Kidney (tissue), 14 donors: ENCODE results near the gene PHOSPHO2. TPM values are rescaled to one million over a fixed set of nuclear protein-coding genes. Genes with fewer than 3 reads are reported as not detected.

Experiments used
- DNase-seq, 5 donors: peaks; one replicate each; pipeline ENCODE4 v3.0.0-alpha.2; 2013 to 2020
- FAIRE-seq: peaks from 2 replicates; lab custom pipeline; 2012; peaks lifted over from hg19 to GRCh38; lab: Jason Lieb, UNC
- H3K27ac ChIP-seq, 2 donors: one replicate each; pipeline ENCODE4 v1.7.0; 2013; ENCODE audit warnings: low read depth in 2 of 2, low read length in 2 of 2, inconsistent platforms in 1 of 2
- H3K27me3 ChIP-seq: one replicate; pipeline ENCODE4 v1.7.1; 2013; ENCODE audit warnings: low read length, inconsistent platforms; ENCODE audit not compliant: control insufficient read depth, insufficient read depth
- H3K36me3 ChIP-seq, 3 donors: one replicate each; pipeline versions ENCODE4 v1.7.0 to v1.7.1; 2013; ENCODE audit warnings: low read length in 3 of 3, control low read depth in 1 of 3, inconsistent platforms in 1 of 3; ENCODE audit not compliant: insufficient read depth in 3 of 3, control insufficient read depth in 2 of 3
- H3K4me1 ChIP-seq, 3 donors: one replicate each; pipeline versions ENCODE4 v1.7.0 to v1.7.1; 2013; ENCODE audit warnings: low read length in 3 of 3, inconsistent platforms in 1 of 3, low read depth in 1 of 3; ENCODE audit not compliant: control insufficient read depth in 2 of 3, insufficient read depth in 2 of 3
- H3K4me3 ChIP-seq, 3 donors: one replicate each; pipeline versions ENCODE4 v1.7.0 to v1.8.1; 2013; ENCODE audit warnings: low read length in 3 of 3, control low read depth in 1 of 3, inconsistent platforms in 1 of 3
- H3K9ac ChIP-seq, 3 donors: one replicate each; pipeline versions ENCODE4 v1.7.0 to v1.7.1; 2013; ENCODE audit warnings: low read length in 3 of 3, control low read depth in 1 of 3, inconsistent platforms in 1 of 3
- H3K9me3 ChIP-seq, 3 donors: one replicate each; pipeline versions ENCODE4 v1.7.0 to v1.7.1; 2013; ENCODE audit warnings: low read length in 3 of 3, control low read depth in 1 of 3, inconsistent platforms in 1 of 3; ENCODE audit not compliant: control insufficient read depth in 2 of 3, insufficient read depth in 1 of 3
- CTCF ChIP-seq: IDR thresholded peaks from 3 replicates; pipeline ENCODE4 v1.5.1; 2012; ENCODE audit warnings: mild to moderate bottlenecking, moderate library complexity, borderline replicate concordance; ENCODE audit not compliant: insufficient read depth; ENCODE audit errors: extremely low read depth
- intact Hi-C: fragments of 100-400 bp; cut with DNase I; formaldehyde crosslinking; loops from one replicate; pipeline ENCODE4 v1.11.1; 2022
- polyA plus RNA-seq: library from polyadenylated mRNA; stranded (reverse); fragments of 350-450 nt; fragmentation: Illumina TruSeq; extraction: RNeasy Lipid Tissue Mini Kit (QIAGEN cat#74804); gene quantifications from one replicate; pipeline ENCODE4 v1.2.3, GENCODE V29; 2014; ENCODE audit warnings: low read depth, low replicate concordance; ENCODE audit not compliant: insufficient read depth
- total RNA-seq: library from RNA; stranded (reverse); fragmentation: NEBNext Ultra II Directional; extraction: Animal tissue kit (Norgen Biotek cat#: 25700); gene quantifications from one replicate; pipeline ENCODE4 v1.2.1, GENCODE V29; 2021
- donor health status: control.
- donor health status: control.
- donor health status: control.
- donor health status: control.
- donor health status: control.
- donor health status: DM: yes; HTN: yes; CAD: no.
- donor health status: Normal renal cell carcinoma (clear cell type).

PHOSPHO2 gene
- total and polyA plus RNA-seq, 2 donors from 2014 or later, result 4.5 to 7.5 TPM

DNA sequence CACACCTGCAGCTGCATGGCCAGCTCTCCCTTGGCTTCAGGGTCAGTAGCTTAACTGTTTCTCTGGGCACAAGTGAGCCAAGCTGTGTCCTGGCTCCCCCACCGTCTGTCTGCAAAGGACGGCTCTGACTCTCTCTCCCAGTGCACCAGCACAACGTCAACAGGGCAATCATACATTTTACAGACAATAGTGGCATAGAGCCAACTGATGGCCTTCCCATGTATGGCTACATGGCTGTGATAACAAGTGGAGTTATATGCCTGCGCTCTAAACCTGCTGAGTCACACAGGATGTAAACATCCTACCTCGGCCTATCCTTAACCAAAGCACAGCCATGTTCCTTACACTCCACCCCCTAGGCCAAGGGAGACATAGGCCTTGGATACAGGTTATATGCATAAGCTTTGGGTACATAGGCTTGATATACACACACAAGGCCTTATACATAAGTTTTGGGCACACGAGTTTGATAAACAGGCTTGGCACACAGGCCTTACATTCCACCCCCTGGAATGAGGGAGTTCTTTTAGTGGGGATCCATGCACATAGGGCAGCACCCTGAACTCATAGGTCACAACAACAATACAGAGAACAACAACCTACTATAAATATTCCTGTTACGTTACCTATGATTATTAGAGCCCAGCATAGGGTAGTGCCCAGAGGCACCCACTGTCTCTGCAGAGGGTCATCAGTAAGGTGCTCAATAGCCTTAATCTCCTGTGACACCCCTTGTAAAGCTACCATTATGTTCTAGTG is 17.7 kb downstream of the PHOSPHO2 start:
- Histone ChIP-seq H3K9me3 (no peaks in the 10 kb centered on the region), H3K27me3 (no peaks in the 10 kb centered on the region), H3K4me1 (peaks cover 0 to 9% (median 0%) of the 10 kb centered on the region in 3 donors), H3K27ac (no peak overlapping the region), H3K4me3 (no peak overlapping the region), H3K9ac (no peak overlapping the region), H3K36me3 (no peaks in the 10 kb centered on the region)
- TF ChIP-seq CTCF, result no peak
- intact Hi-C loops, result no loop called here
- FAIRE-seq (no peak), DNase-seq (no peak)

- no peaks in the 10 kb centered on the region for H3K27me3 ChIP-seq
- H3K9me3 ChIP-seq, result no peaks in the 10 kb centered on the region
- DNase-seq (no peak), FAIRE-seq (no peak)
- no peak overlapping the region for H3K27ac ChIP-seq
- intact Hi-C loops, result no loop called here
- peaks cover 0 to 9% (median 0%) of the 10 kb centered on the region in 3 donors for H3K4me1 ChIP-seq
- TF ChIP-seq CTCF, result no peak
- no peak overlapping the region for H3K9ac ChIP-seq
- no peak overlapping the region for H3K4me3 ChIP-seq
- no peaks in the 10 kb centered on the region for H3K36me3 ChIP-seq
Observed at GRCh38 chr2:169712791-169713227, 18.5 kb downstream of the PHOSPHO2 start.

DNA sequence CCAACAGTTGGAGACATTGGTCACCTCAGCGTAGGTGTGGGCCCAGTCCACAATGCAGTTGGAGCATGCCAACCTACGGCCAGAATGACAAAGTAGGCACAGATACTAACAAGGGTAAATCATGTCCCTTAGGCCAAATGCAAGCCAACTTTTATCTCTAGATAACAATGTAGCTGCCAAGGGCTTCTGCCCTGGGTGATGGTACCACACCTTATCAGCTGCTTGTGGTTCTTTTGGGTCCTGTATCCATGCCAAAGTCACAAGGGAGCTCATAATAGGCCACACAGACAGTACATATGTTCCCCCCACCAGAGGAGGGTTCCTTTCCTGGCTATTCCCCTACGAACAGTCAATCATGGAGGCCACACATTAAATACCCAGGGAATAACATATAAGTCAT is 19.1 kb downstream of the PHOSPHO2 start:
- DNase-seq, result no peak
- intact Hi-C loops, result no loop called here

More for the DNA sequence above, 19.1 kb downstream of the PHOSPHO2 start:
- H3K27ac ChIP-seq, result no peak overlapping the region
- no peak for TF ChIP-seq CTCF
- H3K4me1 ChIP-seq, result peaks cover 0 to 9% (median 0%) of the 10 kb centered on the region in 3 donors
- H3K36me3 ChIP-seq, result no peaks in the 10 kb centered on the region
- H3K9ac ChIP-seq, result no peak overlapping the region
- H3K9me3 ChIP-seq, result no peaks in the 10 kb centered on the region
- H3K4me3 ChIP-seq, result no peak overlapping the region
- no peak for FAIRE-seq
- no peaks in the 10 kb centered on the region for H3K27me3 ChIP-seq
